ENCODE data around the gene ZNF488.

Gene ZNF488

DNA sequence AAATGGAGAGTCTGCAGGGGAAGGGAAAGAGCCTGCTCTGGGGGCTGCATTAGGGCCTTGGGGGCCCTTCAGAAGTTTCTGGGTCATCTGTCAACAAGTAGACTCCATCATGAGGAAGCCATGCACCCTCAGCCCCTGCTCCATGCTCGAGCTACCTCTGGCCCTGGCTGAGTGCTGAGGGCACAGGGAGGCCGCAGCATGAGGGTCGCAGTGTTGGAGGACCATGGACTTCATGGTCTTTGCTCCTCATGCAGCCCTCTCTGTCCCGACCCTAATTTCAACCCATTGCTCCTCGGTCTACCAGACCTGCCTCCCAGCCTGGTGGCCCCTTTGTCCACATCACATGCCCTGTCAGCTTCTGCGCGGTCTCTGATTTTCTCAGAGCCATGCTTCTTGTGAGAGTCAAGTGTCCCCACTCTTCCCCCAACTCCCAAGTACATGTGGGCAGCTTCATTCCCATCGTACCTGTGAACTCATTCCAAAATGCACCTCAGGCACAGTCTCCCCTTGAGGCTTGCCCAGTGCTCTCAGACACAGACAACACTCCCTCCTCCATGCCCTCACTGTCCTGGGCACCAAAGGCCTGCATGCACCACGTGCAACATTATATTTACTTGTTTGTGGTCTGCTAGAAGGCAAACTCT, 14.7 kb downstream of the ZNF488 start:
- H3K27ac Mint-ChIP-seq = no peak overlapping the region
- DNase-seq = peak; percentile 9
- H3K9me3 Mint-ChIP-seq = no peaks in the 10 kb centered on the region
- H3K36me3 Mint-ChIP-seq = no peaks in the 10 kb centered on the region
- no peak overlapping the region for H3K4me3 Mint-ChIP-seq
- CTCF ChIA-PET = interaction anchor here (1.3 kb wide), 1 partner anchor 29 kb away, joined by 4 read pairs; no protein-coding TSS in a partner anchor
- peaks cover 11% of the 10 kb centered on the region for H3K4me1 Mint-ChIP-seq
- H3K27me3 Mint-ChIP-seq = peaks cover 19% of the 10 kb centered on the region

GRCh38 chr10:47368431-47369180, 15.5 kb downstream of the ZNF488 start:
- peaks cover 18% of the 10 kb centered on the region for H3K27me3 Mint-ChIP-seq
- H3K9me3 Mint-ChIP-seq = no peaks in the 10 kb centered on the region
- DNase-seq = peak; percentile 11
- H3K27ac Mint-ChIP-seq = no peak overlapping the region
- no peak overlapping the region for H3K4me3 Mint-ChIP-seq
- no peaks in the 10 kb centered on the region for H3K36me3 Mint-ChIP-seq
- CTCF ChIA-PET = interaction anchor here (1.3 kb wide), 1 partner anchor 28 kb away, joined by 4 read pairs; no protein-coding TSS in a partner anchor
- H3K4me1 Mint-ChIP-seq = peaks cover 11% of the 10 kb centered on the region

DNA sequence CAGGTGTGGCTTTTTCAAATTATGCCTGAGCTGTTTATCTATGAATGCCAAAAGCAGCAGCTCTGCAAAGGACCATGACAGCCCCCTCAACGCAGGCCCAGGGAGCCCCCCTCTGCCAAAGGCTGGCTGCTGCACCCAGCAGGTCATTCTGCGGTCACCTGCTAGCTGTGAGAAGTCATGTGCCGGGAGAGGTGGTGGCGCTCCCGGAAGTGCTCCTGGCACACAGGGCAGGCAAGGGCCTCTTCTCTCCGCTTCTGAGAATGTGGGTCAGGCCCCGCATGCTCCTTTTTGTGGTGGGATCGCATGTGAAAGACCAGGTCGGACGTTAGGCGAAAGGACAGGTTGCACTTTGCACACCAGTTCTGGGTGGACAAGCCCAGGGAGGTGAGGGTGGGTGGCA, 16.4 kb downstream of the ZNF488 start:
- peak; percentile 13 for DNase-seq
- Mint-ChIP-seq H3K27me3 (peaks cover 15% of the 10 kb centered on the region), H3K27ac (no peak overlapping the region), H3K4me1 (peaks cover 4% of the 10 kb centered on the region), H3K36me3 (no peaks in the 10 kb centered on the region), H3K9me3 (no peaks in the 10 kb centered on the region), H3K4me3 (no peak overlapping the region)
- CTCF ChIA-PET = interaction anchor here (1.0 kb wide), 1 partner anchor 12 kb away, joined by 3 read pairs; no protein-coding TSS in a partner anchor

- DNase-seq = peak; percentile 5
- Mint-ChIP-seq H3K36me3 (no peaks in the 10 kb centered on the region), H3K27ac (no peak overlapping the region), H3K27me3 (peaks cover 11% of the 10 kb centered on the region), H3K4me3 (no peak overlapping the region), H3K4me1 (no peaks in the 10 kb centered on the region), H3K9me3 (no peaks in the 10 kb centered on the region)
- CTCF ChIA-PET = interaction anchor here (0.8 to 1.0 kb wide), 2 partner anchors 11 to 21 kb away, joined by 3 read pairs; no protein-coding TSS in a partner anchor
Observed at GRCh38 chr10:47366731-47367460, 17.2 kb downstream of the ZNF488 start.

GRCh38 chr10:47366181-47366631, 17.9 kb downstream of the ZNF488 start:
- H3K27ac Mint-ChIP-seq = no peak overlapping the region
- H3K36me3 Mint-ChIP-seq = no peaks in the 10 kb centered on the region
- no peak overlapping the region for H3K4me3 Mint-ChIP-seq
- CTCF ChIA-PET = interaction anchor here (0.8 to 1.2 kb wide), 3 partner anchors 8 to 20 kb away, joined by 3 to 4 read pairs (median 3); no protein-coding TSS in a partner anchor
- no peaks in the 10 kb centered on the region for H3K4me1 Mint-ChIP-seq
- H3K27me3 Mint-ChIP-seq = peaks cover 7% of the 10 kb centered on the region
- H3K9me3 Mint-ChIP-seq = no peaks in the 10 kb centered on the region
- no peak for DNase-seq

DNA sequence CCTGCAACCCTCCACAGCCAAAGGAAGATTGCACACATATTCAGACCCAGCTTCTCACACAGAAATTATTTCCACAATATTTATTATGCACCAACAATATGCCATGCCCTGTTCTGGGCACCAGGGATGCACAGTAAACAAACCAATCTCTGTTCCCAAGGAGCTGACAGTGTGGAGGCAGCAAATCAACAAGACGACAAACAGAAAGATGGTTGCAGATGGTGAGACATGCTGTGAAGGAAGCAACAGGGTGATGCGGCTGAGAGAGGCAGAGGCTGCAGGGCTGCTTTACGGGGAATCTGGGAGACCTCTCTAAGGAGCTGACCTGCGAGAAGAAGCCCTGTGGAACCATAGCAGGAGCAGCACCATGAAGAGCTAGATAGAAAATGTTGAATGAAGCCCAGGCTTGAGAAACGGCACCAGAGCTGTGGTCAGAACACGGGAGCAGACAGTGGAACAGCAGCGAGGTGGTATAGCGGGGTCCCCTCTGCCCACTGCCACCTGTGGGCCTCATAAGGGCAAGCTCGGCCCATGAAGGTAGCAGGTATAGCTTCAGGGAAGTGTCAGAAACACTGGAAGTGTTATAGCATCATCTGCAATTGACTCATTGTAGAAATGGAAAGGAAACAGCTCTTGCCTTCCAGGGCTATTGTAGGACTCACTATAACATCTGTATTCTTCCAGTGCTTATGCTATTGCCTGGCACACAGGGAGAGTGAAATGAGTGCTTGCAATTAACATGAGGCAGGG, 18.5 kb downstream of the ZNF488 start:
- peak; percentile 0 for DNase-seq
- no peaks in the 10 kb centered on the region for H3K4me1 Mint-ChIP-seq
- H3K36me3 Mint-ChIP-seq = no peaks in the 10 kb centered on the region
- H3K4me3 Mint-ChIP-seq = no peak overlapping the region
- H3K27ac Mint-ChIP-seq = no peak overlapping the region
- H3K9me3 Mint-ChIP-seq = no peaks in the 10 kb centered on the region
- CTCF ChIA-PET = interaction anchor here (0.8 to 1.2 kb wide), 3 partner anchors 8 to 20 kb away, joined by 3 to 4 read pairs (median 3); no protein-coding TSS in a partner anchor
- peaks cover 7% of the 10 kb centered on the region for H3K27me3 Mint-ChIP-seq

DNA sequence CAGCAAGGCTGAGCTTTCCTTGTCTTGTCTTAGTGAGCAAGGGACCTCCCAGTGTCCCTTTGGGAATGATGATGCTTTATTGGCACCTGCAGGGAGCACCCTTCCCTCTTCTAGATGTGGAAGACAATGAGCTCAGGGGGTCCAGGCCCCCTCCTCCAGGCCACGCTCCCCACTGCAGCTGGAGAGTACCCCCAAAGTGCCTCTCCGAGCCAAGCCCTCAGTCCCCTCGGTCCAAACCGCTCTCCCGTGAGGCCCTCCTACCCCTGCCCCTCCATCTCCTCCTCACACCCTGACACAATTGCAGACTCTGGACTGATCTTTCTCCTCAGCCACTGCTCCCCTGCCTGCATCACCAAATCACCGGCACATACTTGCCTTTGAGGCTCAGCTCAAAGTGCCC, 19.2 kb downstream of the ZNF488 start:
- Mint-ChIP-seq H3K9me3 (no peaks in the 10 kb centered on the region), H3K27ac (no peak overlapping the region), H3K36me3 (no peaks in the 10 kb centered on the region), H3K4me1 (no peaks in the 10 kb centered on the region), H3K4me3 (no peak overlapping the region), H3K27me3 (peaks cover 7% of the 10 kb centered on the region)
- CTCF ChIA-PET = no interaction called here
- DNase-seq = peak; percentile 11

DNA sequence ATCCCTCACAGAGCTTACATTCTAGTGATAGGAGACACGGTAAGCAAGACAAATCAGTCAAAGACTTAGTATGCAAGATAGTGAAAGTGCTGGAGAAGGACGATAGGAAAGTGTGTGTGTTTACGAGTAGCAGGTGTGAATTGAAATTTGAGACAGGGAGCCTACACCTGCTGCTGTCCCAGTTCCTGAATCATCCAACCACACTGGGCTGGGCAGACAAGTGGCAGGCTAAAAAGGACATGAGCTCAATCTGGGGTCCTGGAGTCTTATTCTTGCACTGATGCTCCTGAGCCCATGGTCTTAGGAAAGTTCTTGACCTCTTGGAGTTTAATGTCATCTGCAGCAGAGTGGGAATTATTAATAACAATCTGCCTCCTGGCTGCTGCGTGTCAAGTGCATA, 19.7 kb downstream of the ZNF488 start:
- Mint-ChIP-seq H3K9me3 (no peaks in the 10 kb centered on the region), H3K4me1 (no peaks in the 10 kb centered on the region), H3K36me3 (no peaks in the 10 kb centered on the region), H3K27ac (no peak overlapping the region), H3K4me3 (no peak overlapping the region), H3K27me3 (peaks cover 7% of the 10 kb centered on the region)
- peak; percentile 3 for DNase-seq
- CTCF ChIA-PET = interaction anchor here (2.0 kb wide), 1 partner anchor 24 kb away, joined by 4 read pairs; no protein-coding TSS in a partner anchor

- DNase-seq = peak; percentile 4
- H3K9me3 Mint-ChIP-seq = no peaks in the 10 kb centered on the region
- no peaks in the 10 kb centered on the region for H3K4me1 Mint-ChIP-seq
- no peaks in the 10 kb centered on the region for H3K36me3 Mint-ChIP-seq
- H3K27me3 Mint-ChIP-seq = peaks cover 7% of the 10 kb centered on the region
- no peak overlapping the region for H3K4me3 Mint-ChIP-seq
- no peak overlapping the region for H3K27ac Mint-ChIP-seq
- CTCF ChIA-PET = interaction anchor here (2.0 kb wide), 1 partner anchor 23 kb away, joined by 4 read pairs; no protein-coding TSS in a partner anchor
Observed at GRCh38 chr10:47363781-47364180, 20.3 kb downstream of the ZNF488 start.

DNA sequence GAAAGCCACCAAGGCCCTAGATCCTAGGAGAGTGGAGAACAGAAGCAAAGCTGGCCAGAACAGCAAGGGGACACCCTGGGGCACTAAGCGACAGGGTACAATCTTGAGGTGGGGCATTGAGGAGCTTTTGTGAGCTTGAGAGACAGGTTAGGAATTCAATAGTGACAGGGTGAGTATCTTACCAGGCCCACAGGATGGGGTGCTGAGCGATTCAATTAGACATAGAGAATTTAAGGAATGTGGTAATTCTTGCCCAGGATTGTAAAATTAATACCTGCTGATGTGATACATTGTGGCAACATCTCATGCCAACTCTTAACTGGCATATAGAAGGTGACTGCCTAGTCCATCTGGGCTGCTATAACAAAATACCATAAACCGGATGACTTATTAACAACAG, 21.9 kb downstream of the ZNF488 start:
- CTCF ChIA-PET = interaction anchor here (0.6 to 2.2 kb wide), 5 partner anchors 9 to 337 kb away, joined by 3 to 6 read pairs (median 4); no protein-coding TSS in a partner anchor
- H3K4me3 Mint-ChIP-seq = no peak overlapping the region
- no peaks in the 10 kb centered on the region for H3K9me3 Mint-ChIP-seq
- H3K4me1 Mint-ChIP-seq = no peaks in the 10 kb centered on the region
- H3K36me3 Mint-ChIP-seq = no peaks in the 10 kb centered on the region
- H3K27ac Mint-ChIP-seq = no peak overlapping the region
- DNase-seq = no peak
- H3K27me3 Mint-ChIP-seq = peaks cover 3% of the 10 kb centered on the region

DNA sequence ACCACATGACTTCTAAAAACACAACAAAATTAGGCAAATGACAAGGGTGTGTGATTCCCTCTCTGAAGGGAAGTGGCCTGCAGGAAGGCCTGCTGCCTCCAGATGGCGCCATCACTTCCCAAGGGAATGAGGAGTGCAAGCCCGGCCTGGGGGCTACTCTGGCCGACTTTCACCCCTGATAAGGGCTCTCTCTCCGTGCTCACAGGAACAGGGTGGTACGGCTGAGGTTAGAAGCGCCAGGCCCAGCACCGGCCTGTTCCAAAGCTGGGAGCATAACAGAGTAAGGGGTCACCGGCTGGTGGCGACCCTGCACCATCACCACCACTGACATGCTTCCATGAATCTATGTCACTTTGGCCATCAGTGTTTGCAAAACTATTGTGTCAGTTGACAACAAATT, 22.8 kb downstream of the ZNF488 start:
- H3K36me3 Mint-ChIP-seq = no peaks in the 10 kb centered on the region
- peaks cover 3% of the 10 kb centered on the region for H3K27me3 Mint-ChIP-seq
- CTCF ChIA-PET = interaction anchor here (0.6 to 2.2 kb wide), 6 partner anchors 8 to 336 kb away, joined by 3 to 6 read pairs (median 3); no protein-coding TSS in a partner anchor
- H3K9me3 Mint-ChIP-seq = no peaks in the 10 kb centered on the region
- peak; percentile 52 for DNase-seq
- no peak overlapping the region for H3K27ac Mint-ChIP-seq
- H3K4me1 Mint-ChIP-seq = no peaks in the 10 kb centered on the region
- H3K4me3 Mint-ChIP-seq = no peak overlapping the region

GRCh38 chr10:47360419-47361040, 23.6 kb downstream of the ZNF488 start:
- H3K4me3 Mint-ChIP-seq = no peak overlapping the region
- H3K4me1 Mint-ChIP-seq = no peaks in the 10 kb centered on the region
- CTCF ChIA-PET = interaction anchor here (1.3 to 2.2 kb wide), 3 partner anchors 13 to 335 kb away, joined by 3 to 6 read pairs (median 5); no protein-coding TSS in a partner anchor
- no peaks in the 10 kb centered on the region for H3K36me3 Mint-ChIP-seq
- H3K9me3 Mint-ChIP-seq = no peaks in the 10 kb centered on the region
- peak; percentile 1 for DNase-seq
- peaks cover 3% of the 10 kb centered on the region for H3K27me3 Mint-ChIP-seq
- no peak overlapping the region for H3K27ac Mint-ChIP-seq

All from activated naive CD4-positive, alpha-beta T cell treated with anti-CD3 and anti-CD28 coated beads, Interleukin-2, amount 10 ng/mL, durations not matched to agents 7 days and 5 days (primary cell).